ENCODE results near the gene NTM.
"Not testable (repeated sequence)": the region's sequence is repeated elsewhere in the genome, so short reads cannot be mapped to it uniquely, and the experiment has no call there.

The NTM gene

GRCh38 chr11:131465746-131466145 is 95.3 kb downstream of the NTM start:
- DNase-seq = no peak

- no peak for DNase-seq
Observed at GRCh38 chr11:131467645-131468394, 97.4 kb downstream of the NTM start.

GRCh38 chr11:131468565-131468964 is 98.2 kb downstream of the NTM start:
- DNase-seq = no peak

GRCh38 chr11:131470216-131470925 is 100.0 kb downstream of the NTM start:
- DNase-seq = no peak

- no peak for DNase-seq
Observed at GRCh38 chr11:131471976-131472375, 101.6 kb downstream of the NTM start.

GRCh38 chr11:131474947-131475346 is 104.5 kb downstream of the NTM start:
- no peak for DNase-seq

- no peak for DNase-seq
Observed at GRCh38 chr11:131476266-131476665, 105.9 kb downstream of the NTM start.

- DNase-seq = no peak
Observed at GRCh38 chr11:131478341-131478740, 107.9 kb downstream of the NTM start.

- DNase-seq = no peak
Observed at GRCh38 chr11:131481303-131481702, 110.9 kb downstream of the NTM start.

- DNase-seq = no peak
Observed at GRCh38 chr11:131481971-131482370, 111.6 kb downstream of the NTM start.

GRCh38 chr11:131483453-131483852 is 113.0 kb downstream of the NTM start:
- no peak for DNase-seq

GRCh38 chr11:131483877-131484276 is 113.5 kb downstream of the NTM start:
- DNase-seq = no peak

GRCh38 chr11:131486100-131486499 is 115.7 kb downstream of the NTM start:
- DNase-seq = no peak

GRCh38 chr11:131486937-131487635 is 116.7 kb downstream of the NTM start:
- DNase-seq = no peak

- no peak for DNase-seq
Observed at GRCh38 chr11:131488238-131488637, 117.8 kb downstream of the NTM start.

GRCh38 chr11:131491503-131491902 is 121.1 kb downstream of the NTM start:
- DNase-seq = no peak

GRCh38 chr11:131495423-131495822 is 125.0 kb downstream of the NTM start:
- DNase-seq = no peak

GRCh38 chr11:131497686-131498085 is 127.3 kb downstream of the NTM start:
- not testable (repeated sequence) for DNase-seq

- DNase-seq = no peak
Observed at GRCh38 chr11:131498631-131499160, 128.3 kb downstream of the NTM start.

GRCh38 chr11:131499199-131499598 is 128.8 kb downstream of the NTM start:
- no peak for DNase-seq

GRCh38 chr11:131503017-131503416 is 132.6 kb downstream of the NTM start:
- no peak for DNase-seq

- no peak for DNase-seq
Observed at GRCh38 chr11:131504199-131504949, 134.0 kb downstream of the NTM start.

- DNase-seq = no peak
Observed at GRCh38 chr11:131506348-131506747, 135.9 kb downstream of the NTM start.
